Measurements from ENCODE around the gene TIE1. TPM values are rescaled to one million over a fixed set of nuclear protein-coding genes. Genes with fewer than 3 reads are reported as not detected.

TIE1 gene
- total RNA-seq, 1 donor from 2014 or later = 18.5 TPM

DNA sequence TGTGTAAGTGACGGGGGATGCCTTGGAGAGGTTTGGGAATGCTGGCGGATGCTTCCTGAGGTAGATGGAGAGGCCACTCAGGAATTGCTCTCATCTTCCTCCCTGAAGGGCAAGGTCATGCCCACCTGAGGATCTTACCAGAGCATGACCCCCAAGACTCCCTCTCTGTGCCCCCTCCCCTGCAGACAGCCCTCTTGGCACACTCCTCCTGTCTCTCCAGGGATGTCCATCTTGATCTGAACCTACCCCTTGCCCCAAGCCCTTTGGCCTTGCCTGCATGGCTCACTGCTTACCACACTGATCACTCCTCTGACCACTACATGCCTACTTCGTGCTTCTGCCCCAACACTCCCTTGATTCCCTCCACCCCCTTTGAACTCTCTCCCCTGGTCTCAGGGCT, 19.0 kb downstream of the TIE1 start:
- ATAC-seq (ENCODE audit: poor library complexity) (no peak), DNase-seq (peak; percentile 4)
- intact Hi-C loops (cut with DNase I) = no loop called here

DNA sequence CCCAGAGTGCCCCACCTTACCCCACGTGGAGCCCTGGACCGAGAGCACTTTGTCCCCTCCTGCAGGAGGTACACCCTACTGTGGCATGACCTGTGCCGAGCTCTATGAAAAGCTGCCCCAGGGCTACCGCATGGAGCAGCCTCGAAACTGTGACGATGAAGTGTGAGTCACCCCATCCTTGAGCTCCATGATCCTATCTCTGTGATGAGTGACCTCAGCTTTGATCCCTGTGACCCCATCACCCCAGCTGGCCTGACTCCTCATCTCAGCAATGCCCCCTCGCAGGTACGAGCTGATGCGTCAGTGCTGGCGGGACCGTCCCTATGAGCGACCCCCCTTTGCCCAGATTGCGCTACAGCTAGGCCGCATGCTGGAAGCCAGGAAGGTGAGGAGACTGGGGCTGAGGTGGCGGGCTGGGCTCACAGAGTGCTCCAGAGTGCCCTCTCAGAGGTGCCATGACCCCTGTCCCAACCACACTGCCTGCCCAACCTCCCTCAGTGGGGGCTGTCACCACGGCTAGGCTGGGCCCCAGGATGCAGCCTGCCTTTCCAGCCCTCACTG, 20.6 kb downstream of the TIE1 start:
- ATAC-seq (ENCODE audit: poor library complexity) (no peak), DNase-seq (no peak)
- intact Hi-C loops (cut with DNase I) = no loop called here

DNA sequence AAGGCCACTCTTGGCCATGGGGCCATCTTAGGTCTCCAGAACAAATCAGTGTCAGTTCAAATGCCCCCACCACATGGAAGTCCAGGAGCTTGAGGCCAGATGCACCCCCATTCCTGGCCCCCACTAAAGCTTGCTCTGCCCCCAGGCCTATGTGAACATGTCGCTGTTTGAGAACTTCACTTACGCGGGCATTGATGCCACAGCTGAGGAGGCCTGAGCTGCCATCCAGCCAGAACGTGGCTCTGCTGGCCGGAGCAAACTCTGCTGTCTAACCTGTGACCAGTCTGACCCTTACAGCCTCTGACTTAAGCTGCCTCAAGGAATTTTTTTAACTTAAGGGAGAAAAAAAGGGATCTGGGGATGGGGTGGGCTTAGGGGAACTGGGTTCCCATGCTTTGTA, 21.7 kb downstream of the TIE1 start:
- DNase-seq = no peak

DNA sequence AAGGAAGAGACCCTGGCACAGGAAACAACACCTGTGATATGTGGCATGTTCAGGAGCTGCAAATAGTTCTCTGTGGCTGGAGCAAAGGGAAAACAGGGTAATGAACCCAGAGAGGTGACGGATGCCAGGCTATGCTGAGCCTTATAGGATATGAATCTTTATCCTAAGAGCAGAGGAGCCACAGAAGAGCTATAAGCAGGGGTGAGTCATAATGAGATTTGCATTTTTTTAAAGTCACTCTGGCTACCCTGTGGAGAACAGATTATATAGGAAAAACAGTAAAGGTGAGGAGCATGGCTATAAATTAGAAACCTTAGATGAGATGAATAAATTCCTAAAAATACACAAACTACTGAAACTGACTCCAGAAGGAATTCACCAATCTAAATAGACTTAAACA, 24.0 kb downstream of the TIE1 start:
- intact Hi-C loops (cut with DNase I) = no loop called here
- ATAC-seq (ENCODE audit: poor library complexity) (no peak), DNase-seq (no peak)

More for the DNA sequence above, 21.7 kb downstream of the TIE1 start:
- no peak for ATAC-seq (ENCODE audit: poor library complexity)
- intact Hi-C loops (cut with DNase I) = no loop called here

DNA sequence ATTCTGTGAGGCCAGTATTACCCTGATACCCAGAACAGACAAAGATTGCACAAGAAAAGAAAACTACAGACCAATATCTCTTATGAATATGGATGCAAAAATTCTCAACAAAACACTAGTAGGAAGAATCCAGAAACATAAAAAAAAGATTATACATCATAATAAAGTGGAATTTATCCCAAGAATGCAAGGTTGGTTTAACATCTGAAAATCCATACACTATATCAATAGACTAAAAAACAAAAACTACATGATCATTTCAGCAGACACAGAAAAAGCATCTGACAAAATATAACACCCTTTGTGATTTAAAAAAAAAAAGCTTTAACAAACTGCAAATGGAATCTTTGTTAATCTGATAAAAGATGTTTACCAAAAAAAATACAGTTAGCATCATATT, 24.6 kb downstream of the TIE1 start:
- intact Hi-C loops (cut with DNase I) = no loop called here
- ATAC-seq (ENCODE audit: poor library complexity) = no peak

DNA sequence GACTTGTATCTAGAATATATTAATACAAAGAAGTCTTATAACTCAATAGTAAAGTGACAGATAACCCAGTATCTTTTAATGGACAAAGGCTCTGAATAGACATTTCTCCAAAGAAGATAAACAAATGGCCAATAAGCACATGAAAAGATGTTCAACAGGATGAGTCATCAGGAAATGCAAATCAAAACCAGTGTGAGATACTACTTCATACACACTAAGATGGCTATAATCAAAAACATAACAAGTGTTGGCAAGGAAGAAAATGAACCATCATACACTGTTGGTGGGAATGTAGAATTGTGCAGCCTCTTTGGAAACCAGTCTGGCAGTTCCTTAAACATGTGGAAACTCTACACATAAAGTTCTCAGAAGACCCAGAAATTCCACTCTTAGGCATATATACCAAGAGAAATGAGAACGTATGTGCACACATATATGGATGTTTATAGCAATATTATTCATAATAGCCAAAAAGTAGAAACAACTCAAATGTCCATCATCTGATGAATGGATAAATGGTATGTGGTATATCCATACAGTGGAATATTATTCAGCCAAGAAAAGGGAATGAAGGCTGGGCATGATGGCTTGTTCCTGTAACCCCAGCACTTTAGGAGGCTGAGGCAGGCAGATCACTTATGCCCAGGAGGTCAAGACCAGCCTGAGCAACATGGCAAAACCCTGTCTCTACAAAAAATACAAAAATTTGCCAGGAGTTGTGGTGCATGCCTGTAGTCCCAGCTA, 26.9 kb downstream of the TIE1 start:
- intact Hi-C loops (cut with DNase I) = loop anchor here (2.0 kb wide), 1 partner anchor 25 kb away; no protein-coding TSS in a partner anchor
- no peak for DNase-seq
- ATAC-seq (ENCODE audit: poor library complexity) = no peak

More for the DNA sequence above, 24.6 kb downstream of the TIE1 start:
- DNase-seq = no peak

DNA sequence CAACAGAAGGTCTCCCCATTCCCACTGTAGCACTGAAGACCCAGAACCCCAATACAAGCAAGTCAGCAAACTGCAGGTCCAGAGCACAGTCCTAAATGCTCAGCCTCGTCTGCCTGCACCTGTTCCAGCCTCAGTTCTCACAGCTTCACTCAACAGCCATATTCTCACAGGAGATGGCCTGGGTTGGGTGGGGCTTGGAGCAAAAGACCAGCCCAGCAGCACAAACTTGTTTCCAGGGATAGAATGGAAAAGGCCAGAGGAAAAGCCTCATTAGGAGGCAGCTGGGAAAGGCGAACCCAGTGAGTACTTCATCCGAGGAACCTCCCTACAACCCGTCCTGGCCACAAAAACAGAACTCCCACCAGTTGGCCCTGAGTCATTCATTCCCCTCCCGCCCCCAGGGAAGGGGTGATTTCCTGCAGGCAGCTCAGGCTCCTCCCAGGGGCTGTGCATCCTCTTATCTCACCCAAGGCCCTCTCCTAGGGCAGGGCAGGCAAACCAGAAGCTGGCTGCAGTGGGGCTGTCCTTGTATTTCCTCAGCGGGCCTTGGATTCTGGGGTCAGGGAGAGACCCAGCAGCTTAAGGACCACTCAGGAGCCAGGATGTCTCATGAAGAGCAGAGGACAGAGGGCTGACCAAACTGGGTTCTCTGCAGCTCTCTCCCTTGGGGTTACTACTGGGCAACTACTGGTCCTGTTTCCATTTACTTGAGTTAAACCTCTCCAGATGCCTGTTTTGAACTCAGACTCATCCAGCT, 29.4 kb downstream of the TIE1 start:
- ATAC-seq (ENCODE audit: poor library complexity) (peak; percentile 66), DNase-seq (peak; percentile 70)
- intact Hi-C loops (cut with DNase I) = no loop called here

DNA sequence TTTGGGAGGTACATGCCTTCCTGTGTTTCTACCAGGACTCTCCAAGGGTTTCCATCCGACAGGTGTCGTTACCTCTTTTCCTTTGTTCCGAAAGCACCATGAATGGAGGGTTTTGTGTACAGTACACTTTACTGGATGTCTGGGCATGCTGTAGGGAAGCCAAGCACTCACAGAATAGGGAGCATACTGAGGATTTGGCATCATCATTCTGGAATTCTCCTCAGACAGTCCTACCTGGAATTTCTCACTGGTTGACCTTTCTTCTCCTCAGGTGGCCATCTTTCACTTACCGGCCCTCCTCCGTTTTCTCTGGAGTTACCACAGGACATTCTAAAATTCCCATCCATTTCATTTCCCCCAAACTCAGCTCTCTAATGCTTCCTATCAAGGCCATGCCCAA, 30.9 kb downstream of the TIE1 start:
- intact Hi-C loops (cut with DNase I) = no loop called here
- DNase-seq (no peak), ATAC-seq (ENCODE audit: poor library complexity) (no peak)

DNA sequence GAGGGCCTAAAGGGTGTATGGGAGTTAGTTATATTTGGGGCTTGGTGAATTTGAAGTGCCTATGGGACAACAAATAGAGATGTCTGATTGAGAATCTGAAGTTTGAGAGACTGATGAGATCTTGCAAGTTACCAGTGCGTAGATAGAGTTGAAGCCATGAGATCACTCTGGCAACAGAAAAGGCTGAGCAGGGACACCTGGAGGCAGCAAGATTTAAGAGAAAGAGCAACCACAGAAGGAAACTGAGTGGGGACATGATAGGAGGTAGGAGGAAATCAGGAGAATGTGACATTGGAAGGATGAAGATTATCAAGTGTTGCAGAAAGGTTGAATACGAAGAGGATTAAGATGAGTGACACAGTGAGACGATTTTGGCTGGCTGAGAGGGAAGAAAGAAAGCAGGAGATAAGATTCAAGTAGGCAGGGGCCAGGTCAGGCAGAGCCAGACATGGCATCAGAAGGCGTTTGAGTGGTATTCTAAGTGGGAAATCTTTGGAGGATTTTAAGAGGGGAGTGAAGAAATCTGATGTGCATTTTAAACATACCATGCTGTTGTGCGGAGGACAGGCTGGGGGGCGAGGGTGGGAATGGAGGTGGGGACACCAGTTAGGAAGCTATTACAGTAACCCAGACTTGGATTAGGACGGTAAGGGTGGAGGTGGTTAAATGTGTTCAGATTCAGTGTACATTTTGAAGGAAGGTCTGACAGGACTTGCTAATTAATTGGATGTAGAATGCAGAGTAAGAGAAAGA, 33.8 kb downstream of the TIE1 start:
- intact Hi-C loops (cut with DNase I) = no loop called here
- DNase-seq (no peak), ATAC-seq (ENCODE audit: poor library complexity) (no peak)

DNA sequence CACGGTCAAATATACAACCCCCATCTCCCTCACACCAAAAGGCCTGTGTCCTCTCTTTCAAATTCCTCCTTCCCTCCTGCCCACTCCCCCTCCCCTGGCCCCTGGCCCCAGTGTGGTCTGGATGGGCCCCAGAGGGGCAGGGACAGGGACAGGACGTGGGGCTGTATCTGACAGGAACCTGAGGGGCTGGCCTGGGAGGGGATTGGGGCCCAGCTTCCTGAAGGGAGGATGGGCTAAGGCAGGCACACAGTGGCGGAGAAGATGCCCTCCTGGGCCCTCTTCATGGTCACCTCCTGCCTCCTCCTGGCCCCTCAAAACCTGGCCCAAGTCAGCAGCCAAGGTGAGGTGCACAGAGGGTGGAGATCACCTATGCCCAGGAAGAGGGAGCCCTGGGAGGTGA, 36.8 kb downstream of the TIE1 start, which contains the start of gene MPL:
Gene MPL, plus strand, starts transcription at position 231 of the 400 bp plus-strand sequence. Its CDS starts 31 bp downstream, at position 262.
- no peak for DNase-seq
- no peak for ATAC-seq (ENCODE audit: poor library complexity)
- intact Hi-C loops (cut with DNase I) = no loop called here

DNA sequence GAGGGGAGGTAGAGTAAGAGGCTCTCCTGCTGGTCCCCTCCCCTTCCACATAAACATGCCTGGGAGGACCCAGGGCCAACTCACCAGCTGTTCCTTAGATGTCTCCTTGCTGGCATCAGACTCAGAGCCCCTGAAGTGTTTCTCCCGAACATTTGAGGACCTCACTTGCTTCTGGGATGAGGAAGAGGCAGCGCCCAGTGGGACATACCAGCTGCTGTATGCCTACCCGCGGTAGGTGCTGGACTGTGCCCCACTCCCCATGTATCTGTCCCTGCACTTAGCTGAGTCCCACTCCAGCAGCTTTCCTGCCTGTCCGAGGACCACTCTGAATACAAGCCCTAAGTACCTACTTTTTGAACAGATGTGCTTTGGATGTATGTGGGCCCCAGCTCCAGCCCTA, 37.2 kb downstream of the TIE1 start:
- intact Hi-C loops (cut with DNase I) = no loop called here
- DNase-seq (no peak), ATAC-seq (ENCODE audit: poor library complexity) (no peak)

DNA sequence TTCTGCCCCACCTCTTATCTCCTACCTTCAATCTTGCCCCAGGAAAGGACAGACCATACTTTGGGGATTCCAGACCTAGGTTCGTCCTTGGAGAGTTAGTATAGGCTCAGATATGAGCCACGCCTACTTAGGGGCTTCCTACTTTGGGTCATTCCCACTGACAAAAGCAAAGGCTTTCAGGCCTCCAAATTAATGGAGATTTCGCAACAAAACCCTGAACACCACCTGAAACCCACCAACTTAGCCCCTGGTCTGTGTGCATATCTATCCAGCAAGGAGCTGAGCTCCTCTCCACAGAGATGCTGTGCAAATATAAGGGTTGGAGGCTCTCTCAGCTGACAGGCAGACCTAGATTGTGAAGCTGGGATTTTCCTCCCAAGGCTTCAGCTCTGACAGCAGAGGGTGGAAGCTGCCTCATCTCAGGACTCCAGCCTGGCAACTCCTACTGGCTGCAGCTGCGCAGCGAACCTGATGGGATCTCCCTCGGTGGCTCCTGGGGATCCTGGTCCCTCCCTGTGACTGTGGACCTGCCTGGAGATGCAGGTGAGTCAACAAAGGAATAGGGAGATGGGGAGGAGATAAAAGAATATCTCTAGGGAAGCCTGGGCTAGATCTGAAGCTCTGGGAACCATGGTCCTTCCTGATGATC, 38.9 kb downstream of the TIE1 start:
- intact Hi-C loops (cut with DNase I) = no loop called here
- no peak for ATAC-seq (ENCODE audit: poor library complexity)

DNA sequence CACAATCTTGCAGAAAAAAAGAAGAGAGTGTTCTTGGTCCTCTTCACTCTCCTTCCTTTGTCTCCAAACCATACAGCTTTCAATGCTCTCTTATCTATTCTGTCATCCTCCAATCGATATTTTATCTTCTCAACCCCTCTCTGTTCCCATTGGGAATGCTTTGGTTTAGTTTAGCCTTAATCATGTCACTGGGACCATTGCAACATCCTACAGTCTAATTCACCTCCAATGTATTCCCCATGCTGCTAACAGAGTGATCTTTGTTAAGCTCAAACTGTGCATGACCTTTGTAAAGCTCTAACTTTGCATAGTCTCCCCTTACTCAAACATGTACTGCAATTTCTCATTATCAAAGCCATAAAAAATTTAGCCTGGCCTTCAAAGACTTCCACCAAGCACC, 39.8 kb downstream of the TIE1 start:
- intact Hi-C loops (cut with DNase I) = no loop called here

More for the DNA sequence above, 38.9 kb downstream of the TIE1 start:
- DNase-seq = no peak

DNA sequence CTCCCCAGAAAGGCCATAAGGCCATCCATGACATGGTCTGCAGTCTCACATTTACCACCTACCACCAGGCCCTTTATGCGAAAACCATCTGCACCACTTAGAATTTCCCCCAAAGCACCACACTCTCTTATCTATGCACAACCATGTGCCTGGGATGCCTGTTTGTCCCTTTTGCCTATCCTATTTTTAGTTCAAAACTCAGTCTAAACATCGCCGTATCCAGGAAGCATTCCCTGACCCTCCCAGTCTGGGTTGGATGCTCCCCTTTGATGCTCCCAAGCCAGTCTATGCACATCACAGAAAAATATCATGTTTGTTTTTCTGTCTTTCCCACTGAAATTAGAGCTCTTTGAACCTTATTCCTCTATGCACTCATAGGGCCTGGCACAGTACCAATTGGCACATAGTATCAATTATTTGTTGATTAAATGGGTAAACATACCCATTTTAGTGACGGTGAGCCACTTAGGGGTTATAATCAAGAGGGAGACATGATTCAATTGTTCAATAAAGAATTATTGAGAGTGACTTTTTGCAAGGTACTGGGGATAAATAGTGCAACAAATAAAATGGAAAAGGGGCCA, 43.6 kb downstream of the TIE1 start:
- ATAC-seq (ENCODE audit: poor library complexity) (peak; percentile 71), DNase-seq (no peak)
- intact Hi-C loops (cut with DNase I) = no loop called here

More for the DNA sequence above, 39.8 kb downstream of the TIE1 start:
- ATAC-seq (ENCODE audit: poor library complexity) (no peak), DNase-seq (no peak)

DNA sequence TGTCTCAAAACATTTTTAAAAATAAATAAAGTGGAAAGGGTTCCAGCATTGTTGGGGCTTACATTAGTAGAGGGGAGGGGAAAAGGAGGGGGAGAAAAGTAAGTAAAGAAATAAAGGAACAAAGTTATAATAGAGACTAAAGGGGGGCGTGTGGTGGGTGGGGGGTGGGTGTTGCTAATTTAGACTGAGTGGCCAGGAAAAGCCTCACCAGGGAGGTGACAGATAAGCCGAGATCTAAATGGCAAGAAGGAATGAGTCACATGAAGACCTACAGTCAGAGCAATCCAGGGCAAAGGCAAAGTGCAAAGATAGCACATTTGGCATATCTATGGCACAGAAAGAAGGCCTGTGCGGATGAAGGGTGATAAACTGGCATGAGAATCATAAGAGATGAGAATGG, 44.3 kb downstream of the TIE1 start:
- ATAC-seq (ENCODE audit: poor library complexity) = peak; percentile 31
- intact Hi-C loops (cut with DNase I) = no loop called here
- DNase-seq = no peak

DNA sequence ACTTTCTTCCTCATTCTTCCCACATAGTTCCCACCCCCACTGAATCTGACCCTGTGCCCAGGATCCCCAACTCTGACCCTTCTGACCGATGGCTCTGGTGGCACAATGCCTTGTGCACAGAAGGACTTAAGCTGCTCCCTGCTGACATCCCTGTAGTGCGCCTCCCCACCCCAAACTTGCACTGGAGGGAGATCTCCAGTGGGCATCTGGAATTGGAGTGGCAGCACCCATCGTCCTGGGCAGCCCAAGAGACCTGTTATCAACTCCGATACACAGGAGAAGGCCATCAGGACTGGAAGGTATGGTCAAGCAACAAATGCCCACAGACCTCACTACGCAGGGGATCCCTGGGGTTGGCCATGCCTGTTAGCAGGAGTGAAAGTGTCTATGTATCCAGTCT, 45.9 kb downstream of the TIE1 start:
- DNase-seq (no peak), ATAC-seq (ENCODE audit: poor library complexity) (no peak)
- intact Hi-C loops (cut with DNase I) = no loop called here

DNA sequence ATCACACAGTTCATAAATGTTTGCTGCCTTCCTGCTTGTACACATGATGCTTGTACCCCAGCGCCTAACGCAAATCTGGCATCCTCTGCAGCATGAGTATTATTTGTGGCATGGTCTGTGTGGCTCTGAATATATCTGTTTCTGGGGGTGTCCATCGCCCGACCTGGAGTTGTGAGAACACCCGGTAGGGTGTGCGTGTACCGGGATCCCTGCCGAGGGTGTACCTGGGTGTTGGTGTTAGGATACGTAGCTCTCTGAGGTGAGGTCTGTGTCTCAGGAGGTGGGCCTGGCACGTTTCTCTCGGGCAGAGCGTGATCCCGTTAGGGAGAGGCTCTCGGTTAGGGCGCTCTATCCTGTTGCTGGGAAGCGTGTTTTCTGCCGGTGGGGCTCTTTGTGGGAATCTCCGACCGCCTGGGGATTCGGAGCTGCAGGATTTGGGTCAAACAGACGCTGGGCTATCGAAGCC, 47.6 kb downstream of the TIE1 start:
- intact Hi-C loops (cut with DNase I) = no loop called here
- ATAC-seq (ENCODE audit: poor library complexity) (peak; percentile 4), DNase-seq (no peak)
